HPDE6-E6E7 (cell line): ENCODE results near the gene ISX.

Experiments used
- DNase-seq: peaks from one replicate; pipeline ENCODE4 v3.0.0; 2011; ENCODE audit warnings: missing footprints; ENCODE audit errors: extremely low spot score

The ISX gene

GRCh38 chr22:35113341-35113740 is 47.4 kb downstream of the ISX start:
- DNase-seq, result no peak

GRCh38 chr22:35114131-35114980 is 48.4 kb downstream of the ISX start:
- no peak for DNase-seq

- no peak for DNase-seq
Measured at GRCh38 chr22:35115515-35115914, 49.6 kb downstream of the ISX start.

GRCh38 chr22:35116269-35116668 is 50.3 kb downstream of the ISX start:
- DNase-seq, result no peak

GRCh38 chr22:35116817-35117216 is 50.9 kb downstream of the ISX start:
- no peak for DNase-seq

- DNase-seq, result no peak
Measured at GRCh38 chr22:35119494-35119893, 53.5 kb downstream of the ISX start.

- no peak for DNase-seq
Measured at GRCh38 chr22:35124691-35125219, 58.8 kb downstream of the ISX start.

GRCh38 chr22:35126993-35127392 is 61.0 kb downstream of the ISX start:
- DNase-seq, result no peak

GRCh38 chr22:35128637-35129036 is 62.7 kb downstream of the ISX start:
- no peak for DNase-seq

GRCh38 chr22:35131525-35132000 is 65.6 kb downstream of the ISX start:
- no peak for DNase-seq

GRCh38 chr22:35132568-35132967 is 66.6 kb downstream of the ISX start:
- DNase-seq, result no peak

- DNase-seq, result no peak
Measured at GRCh38 chr22:35133702-35134380, 67.9 kb downstream of the ISX start.

GRCh38 chr22:35134637-35135036 is 68.7 kb downstream of the ISX start:
- no peak for DNase-seq

GRCh38 chr22:35135165-35135564 is 69.2 kb downstream of the ISX start:
- DNase-seq, result no peak
